Stimulated activated CD4-positive, alpha-beta T cell treated with anti-CD3 and anti-CD28 coated beads, TNF-alpha, amount 100 ng/mL, for 1 hour (primary cell): Measurements from ENCODE around the gene CDH4.

Experiments
- DNase-seq, 3 donors: peaks; one replicate each; pipeline ENCODE4 v3.0.0-alpha.2; 2020; ENCODE audit warnings: low read depth in 3 of 3, low spot score in 1 of 3

Gene CDH4

GRCh38 chr20:61354901-61355495, 102.9 kb downstream of the CDH4 start:
- DNase-seq = no peak

- no peak for DNase-seq
Measured at GRCh38 chr20:61355585-61355984, 103.5 kb downstream of the CDH4 start.

- no peak for DNase-seq
Measured at GRCh38 chr20:61356196-61356595, 104.1 kb downstream of the CDH4 start.

GRCh38 chr20:61357119-61357518, 105.1 kb downstream of the CDH4 start:
- no peak for DNase-seq

DNA sequence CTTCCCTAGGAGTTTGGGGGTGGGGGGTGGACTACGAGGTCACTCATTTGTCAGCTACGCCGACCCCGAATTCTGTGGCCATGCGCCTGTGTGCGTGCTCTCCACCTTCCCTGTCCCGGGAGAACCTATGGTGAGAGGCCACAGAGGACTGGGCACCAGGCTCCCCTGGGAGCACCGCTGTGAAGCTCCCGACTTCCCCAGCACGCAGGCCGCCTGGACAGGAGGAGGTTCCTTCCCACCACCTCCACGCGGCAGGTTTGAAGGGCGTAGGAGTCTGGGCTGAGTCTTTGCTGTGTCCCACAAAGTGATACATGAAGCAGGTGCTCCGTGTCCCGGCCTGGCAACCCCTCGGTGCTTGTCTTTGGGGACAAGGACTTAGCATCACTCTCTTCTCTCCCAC, 107.2 kb downstream of the CDH4 start:
- no peak for DNase-seq

DNA sequence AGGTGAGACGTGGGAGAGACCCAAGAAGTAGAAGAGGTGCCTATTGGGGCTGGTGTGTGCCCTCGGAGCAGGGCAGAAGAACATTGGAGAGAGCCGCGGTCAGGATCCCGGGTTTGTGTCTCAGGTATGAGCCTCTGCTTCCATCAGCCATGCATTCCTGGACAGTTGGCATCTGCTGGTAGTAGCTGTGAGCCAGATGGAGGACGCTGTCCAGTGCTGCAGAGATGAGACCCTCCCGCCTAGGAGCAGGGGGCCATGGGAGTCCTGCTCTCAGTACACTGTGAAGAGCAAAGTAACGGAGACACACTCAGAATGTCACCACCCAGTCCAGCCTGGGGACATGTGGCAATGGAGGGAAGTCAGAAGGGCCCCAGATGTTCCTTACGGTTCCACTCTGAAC, 108.2 kb downstream of the CDH4 start:
- no peak for DNase-seq

DNA sequence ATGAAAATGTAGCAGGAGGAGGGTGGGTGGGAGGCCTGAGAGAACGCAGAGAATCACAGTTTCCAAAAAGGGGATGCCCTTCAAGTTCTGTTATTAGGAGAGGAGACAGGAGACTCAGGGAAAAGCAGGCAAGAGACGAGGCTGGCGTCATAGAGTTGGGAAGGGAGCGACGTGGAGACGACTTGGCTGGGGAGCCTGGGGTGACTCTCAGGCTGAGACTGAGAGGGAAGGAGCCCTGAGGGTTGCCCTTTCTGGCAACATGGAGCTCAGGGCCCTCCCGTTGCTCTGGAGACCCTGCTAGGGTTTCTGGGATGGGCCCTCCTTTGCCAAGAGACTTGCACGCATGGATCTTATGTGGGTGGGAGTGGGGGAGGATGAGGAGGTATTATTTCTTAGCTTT, 108.9 kb downstream of the CDH4 start:
- no peak for DNase-seq

GRCh38 chr20:61361501-61361900, 109.4 kb downstream of the CDH4 start:
- DNase-seq = no peak

DNA sequence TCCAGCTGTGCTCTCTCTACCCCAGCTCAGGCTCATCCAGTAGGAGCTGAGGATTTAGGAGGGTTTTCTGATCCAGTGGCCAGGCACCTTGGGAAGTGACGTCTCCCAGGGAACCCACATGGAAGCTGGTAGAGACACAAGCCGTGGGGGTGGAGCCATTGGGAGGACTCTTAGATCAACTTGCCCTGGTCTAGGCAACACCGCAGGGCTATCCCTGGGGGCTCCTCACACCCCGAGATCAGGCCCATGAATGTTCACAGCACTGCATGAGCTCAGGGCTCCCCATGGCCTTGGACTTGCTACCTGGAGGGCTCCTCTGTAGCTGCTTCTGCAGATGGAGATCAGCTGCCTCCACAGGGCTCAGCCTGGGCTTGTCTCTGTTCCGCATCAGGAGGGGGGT, 112.1 kb downstream of the CDH4 start:
- DNase-seq = no peak

- no peak for DNase-seq
Measured at GRCh38 chr20:61366914-61367313, 114.9 kb downstream of the CDH4 start.

DNA sequence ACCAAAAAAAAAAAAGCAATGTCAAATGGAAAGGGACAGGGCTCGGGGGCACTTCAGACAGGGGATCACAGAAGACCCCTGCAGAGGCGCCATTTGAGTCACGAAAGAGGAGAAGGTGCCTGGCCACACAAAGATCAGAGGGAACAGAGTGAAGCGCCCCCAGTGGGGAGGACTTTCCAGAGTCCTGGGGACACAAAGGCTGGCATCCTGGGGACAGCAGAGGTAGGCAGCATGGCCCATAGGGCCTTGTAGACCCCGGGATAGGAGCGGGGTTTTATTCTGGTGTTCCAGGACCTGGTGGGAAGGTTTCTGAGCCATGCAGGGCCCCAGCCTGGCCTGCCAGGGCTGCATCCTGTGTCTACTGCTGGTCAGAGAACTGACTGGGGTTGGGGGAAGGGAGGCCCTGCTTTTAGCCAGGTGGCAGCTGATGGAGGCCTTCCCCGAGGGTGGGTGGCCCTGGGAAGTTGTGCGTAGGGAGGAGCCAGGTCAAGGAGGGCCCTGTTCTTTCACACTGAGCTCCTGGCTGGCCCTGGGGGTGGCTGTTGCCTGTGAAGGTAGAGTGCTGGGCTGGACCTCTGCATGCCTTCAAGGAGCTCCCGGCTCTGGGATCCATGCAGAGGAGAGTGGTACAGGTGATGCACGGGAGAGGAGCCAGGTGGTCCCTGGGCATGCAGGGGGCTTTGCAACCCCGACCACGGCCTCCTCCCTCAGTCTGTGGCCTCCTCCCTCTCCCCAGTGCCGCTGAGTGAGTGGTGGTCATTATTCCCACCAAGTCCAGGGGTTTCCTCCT, 117.9 kb downstream of the CDH4 start:
- DNase-seq = no peak

GRCh38 chr20:61370841-61371303, 118.8 kb downstream of the CDH4 start:
- no peak for DNase-seq

DNA sequence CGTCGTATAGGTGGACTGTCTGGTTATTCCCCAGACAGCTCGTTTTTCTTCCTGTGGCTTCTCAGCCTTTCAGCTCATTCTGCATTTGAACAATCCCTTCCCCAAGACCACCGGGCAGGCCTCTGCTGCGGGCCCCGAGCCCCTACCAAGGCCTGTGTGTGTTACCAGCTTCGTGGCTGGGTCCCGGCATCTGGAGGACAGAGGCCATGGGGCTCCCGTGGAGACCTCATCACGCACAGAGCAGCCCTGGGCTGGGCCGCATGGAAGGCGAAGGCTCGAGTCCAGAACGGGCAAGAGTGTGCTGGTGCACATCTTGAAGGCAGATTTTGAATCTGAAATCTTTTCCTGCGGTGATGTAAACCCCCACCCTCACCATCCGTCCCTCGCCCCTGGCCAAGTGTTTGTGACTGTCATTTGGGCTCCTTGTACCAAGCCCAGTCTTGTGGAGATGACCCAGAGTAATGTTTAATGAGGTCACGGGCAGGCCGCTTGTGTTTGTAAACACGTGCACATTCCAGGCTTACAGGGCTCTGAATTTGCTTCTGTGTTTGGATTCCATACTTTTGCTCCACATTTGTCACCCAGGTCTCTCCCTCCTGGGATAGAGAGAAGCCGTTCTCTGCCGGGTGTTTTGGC, 119.6 kb downstream of the CDH4 start:
- DNase-seq = no peak

- DNase-seq = no peak
Measured at GRCh38 chr20:61372137-61373054, 120.3 kb downstream of the CDH4 start.

DNA sequence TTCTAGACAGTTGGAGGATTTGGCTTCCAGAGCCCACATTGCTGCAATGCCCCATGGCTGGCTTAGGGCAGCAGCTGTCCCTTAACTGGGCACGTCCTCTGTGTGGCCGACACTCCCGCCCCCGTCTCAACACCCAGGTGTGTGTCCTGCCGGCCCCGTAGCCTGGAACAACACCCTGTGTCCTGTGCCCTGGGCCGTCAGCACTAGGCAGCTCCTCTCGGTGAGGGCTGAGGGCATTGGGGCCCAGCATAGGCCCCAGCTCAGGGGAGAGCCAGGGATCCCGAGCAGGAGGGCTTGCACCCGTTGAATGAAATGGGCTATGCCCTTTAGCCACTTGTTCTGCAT, 121.0 kb downstream of the CDH4 start:
- DNase-seq = no peak

- DNase-seq = no peak
Measured at GRCh38 chr20:61373956-61374545, 122.0 kb downstream of the CDH4 start.

GRCh38 chr20:61376541-61377240, 124.6 kb downstream of the CDH4 start:
- DNase-seq = no peak

DNA sequence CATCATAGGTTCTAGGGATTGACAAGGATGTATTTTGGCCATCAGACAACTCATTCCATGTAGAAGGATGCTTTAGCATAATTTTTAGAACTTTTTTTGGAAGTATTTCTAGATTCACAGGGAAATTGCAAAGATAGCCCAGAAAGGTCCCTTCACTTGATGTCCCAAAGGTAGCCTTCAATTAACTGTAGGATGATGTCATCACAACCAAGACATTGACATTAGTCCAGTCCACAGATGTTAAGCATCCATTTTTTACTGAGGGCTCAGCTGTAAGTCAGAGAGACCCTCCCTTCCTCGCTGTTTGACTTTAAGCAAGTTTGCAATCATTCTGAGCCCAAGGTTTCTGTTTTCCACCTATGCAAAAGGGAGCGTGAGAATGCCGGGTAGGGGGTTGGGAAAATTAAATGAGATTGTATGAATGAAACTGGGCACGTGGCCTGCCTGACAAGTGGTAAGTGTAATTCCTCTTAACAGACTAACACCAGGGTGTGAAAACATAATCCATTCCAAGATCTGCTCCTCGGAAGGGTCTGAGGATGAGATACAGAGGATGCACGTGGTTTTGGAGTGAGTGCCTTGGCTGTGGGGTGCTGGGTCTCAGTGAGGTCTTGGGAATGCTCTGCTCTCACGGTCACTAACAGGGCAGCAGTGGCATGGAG, 126.8 kb downstream of the CDH4 start:
- no peak for DNase-seq

DNA sequence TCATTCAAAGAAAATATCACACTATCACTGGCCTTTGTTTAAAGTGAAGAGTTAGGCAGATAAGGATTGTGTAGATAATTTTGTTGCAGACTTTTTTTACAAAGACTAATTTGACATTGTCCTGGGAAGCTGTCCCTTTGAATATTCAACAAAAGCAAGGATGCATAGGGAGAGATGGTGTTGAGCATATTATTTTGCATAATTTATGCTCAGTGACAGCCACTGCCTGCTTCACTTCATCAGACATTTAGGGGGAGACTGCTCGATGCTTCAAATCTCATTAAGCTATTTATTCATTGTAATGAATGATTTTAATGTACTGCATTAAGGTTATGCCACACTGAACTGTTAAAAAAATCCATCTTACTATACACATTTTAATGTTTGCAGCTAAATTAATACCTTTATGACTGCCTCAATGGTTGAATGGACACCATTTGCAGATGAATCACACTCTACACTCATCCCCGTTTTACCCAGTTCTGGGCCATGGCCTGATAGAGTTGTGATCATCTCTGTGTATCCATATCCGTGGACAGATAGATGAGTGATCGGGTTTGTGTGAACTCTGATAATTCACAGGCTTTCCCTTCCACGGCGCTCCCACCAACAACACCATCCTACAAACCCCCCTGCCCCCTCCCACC, 128.0 kb downstream of the CDH4 start:
- no peak for DNase-seq
